ENCODE measurements around the gene CORO6. TPM values are rescaled to one million over a fixed set of nuclear protein-coding genes. Genes with fewer than 3 reads are reported as not detected.

Gene CORO6
- total and polyA plus RNA-seq, 3 donors from 2014 or later = 6.3 to 15.5 (median 11.7) TPM

DNA sequence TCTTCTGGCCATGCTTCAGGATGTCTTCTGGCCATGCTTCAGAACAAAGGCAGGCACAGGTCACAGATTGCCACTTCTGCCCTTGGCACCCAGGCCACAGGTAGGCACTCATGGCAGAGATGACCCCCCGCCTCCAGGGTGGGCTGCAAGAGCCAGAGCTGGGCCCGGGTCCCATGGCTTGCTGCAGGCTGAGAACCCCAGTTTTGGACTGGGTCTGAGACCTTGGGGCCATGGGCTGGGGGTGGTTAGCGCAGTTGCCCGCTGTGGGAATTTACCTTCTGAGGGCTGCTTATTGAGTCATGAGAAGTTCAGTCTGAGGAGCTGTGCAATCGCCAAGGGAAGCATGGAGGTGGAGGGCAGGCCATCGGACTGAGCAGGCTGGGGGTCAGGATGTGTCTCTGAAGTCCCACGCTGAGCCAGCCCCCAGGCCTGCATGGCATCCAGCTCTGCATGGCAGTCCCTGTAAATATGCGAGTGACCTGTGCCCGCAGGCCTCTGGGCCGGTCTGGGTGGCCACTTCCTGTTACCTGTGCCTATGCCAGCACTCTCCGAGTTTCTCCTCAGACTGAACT, 28.1 kb downstream of the CORO6 start:
- TF ChIP-seq, protein P1, sequence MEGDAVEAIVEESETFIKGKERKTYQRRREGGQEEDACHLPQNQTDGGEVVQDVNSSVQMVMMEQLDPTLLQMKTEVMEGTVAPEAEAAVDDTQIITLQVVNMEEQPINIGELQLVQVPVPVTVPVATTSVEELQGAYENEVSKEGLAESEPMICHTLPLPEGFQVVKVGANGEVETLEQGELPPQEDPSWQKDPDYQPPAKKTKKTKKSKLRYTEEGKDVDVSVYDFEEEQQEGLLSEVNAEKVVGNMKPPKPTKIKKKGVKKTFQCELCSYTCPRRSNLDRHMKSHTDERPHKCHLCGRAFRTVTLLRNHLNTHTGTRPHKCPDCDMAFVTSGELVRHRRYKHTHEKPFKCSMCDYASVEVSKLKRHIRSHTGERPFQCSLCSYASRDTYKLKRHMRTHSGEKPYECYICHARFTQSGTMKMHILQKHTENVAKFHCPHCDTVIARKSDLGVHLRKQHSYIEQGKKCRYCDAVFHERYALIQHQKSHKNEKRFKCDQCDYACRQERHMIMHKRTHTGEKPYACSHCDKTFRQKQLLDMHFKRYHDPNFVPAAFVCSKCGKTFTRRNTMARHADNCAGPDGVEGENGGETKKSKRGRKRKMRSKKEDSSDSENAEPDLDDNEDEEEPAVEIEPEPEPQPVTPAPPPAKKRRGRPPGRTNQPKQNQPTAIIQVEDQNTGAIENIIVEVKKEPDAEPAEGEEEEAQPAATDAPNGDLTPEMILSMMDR (IDR thresholded peaks at IDR 0.05) = no peak
- TF ChIP-seq POLR2A (IDR thresholded peaks at IDR 0.05) = no peak
- no peaks in the 10 kb centered on the region for H3K36me3 ChIP-seq (ENCODE audit: low read depth, missing control alignments)
- intact Hi-C loops (cut with DNase I; ENCODE audit: low total_unique reads) = no loop called here
- no peaks in the 10 kb centered on the region for H3K27me3 ChIP-seq
- peak overlapping the region in 1 of 2 donors; percentile 41 for H3K27ac ChIP-seq
- H3K4me1 ChIP-seq = peaks cover 73% of the 10 kb centered on the region
- no peaks in the 10 kb centered on the region for H3K9me3 ChIP-seq
- WGBS, 2 donors = 81 to 84% methylated on average over 9 to 11 of the region's 11 CpGs
- peak overlapping the region in 1 of 2 donors; percentile 69 for H3K4me3 ChIP-seq
- no peak for DNase-seq

GRCh38 chr17:29593591-29594518, 28.9 kb downstream of the CORO6 start:
- Histone ChIP-seq H3K27me3 (no peaks in the 10 kb centered on the region), H3K4me1 (peaks cover 72% of the 10 kb centered on the region), H3K9me3 (no peaks in the 10 kb centered on the region), H3K27ac (peak overlapping the region in 1 of 2 donors; percentile 41), H3K4me3 (peak overlapping the region; percentile 63 to 69), H3K36me3 (ENCODE audit: low read depth, missing control alignments) (no peaks in the 10 kb centered on the region)
- intact Hi-C loops (cut with DNase I; ENCODE audit: low total_unique reads) = no loop called here
- WGBS, 2 donors = 3 to 4% methylated on average over 7 to 50 of the region's 64 CpGs
- no peak for DNase-seq
- TF ChIP-seq, protein P1 (IDR thresholded peaks at IDR 0.05) = no peak
- TF ChIP-seq POLR2A (IDR thresholded peaks at IDR 0.05) = no peak

- 0% methylated on average over 18 to 83 of the region's 96 CpGs for WGBS, 2 donors
- peaks cover 68% of the 10 kb centered on the region for H3K4me1 ChIP-seq
- no peaks in the 10 kb centered on the region for H3K27me3 ChIP-seq
- H3K4me3 ChIP-seq = peak within 1 kb of the TSS; percentile 68 to 69
- intact Hi-C loops (cut with DNase I; ENCODE audit: low total_unique reads) = no loop called here
- no peaks in the 10 kb centered on the region for H3K36me3 ChIP-seq (ENCODE audit: low read depth, missing control alignments)
- H3K27ac ChIP-seq = peak within 1 kb of the TSS; percentile 48 to 70
- peak; percentile 82 for DNase-seq
- no peaks in the 10 kb centered on the region for H3K9me3 ChIP-seq
- TF ChIP-seq, protein P1 (IDR thresholded peaks at IDR 0.05) = no peak
- no peak for TF ChIP-seq POLR2A (IDR thresholded peaks at IDR 0.05)
These were observed 29.7 kb downstream of the CORO6 start, which contains the start of gene ANKRD13B for GRCh38 chr17:29592850-29593551. TSS of gene ANKRD13B (plus strand) at chr17:29593132. CDS start at chr17:29593622, 490 bp downstream.

DNA sequence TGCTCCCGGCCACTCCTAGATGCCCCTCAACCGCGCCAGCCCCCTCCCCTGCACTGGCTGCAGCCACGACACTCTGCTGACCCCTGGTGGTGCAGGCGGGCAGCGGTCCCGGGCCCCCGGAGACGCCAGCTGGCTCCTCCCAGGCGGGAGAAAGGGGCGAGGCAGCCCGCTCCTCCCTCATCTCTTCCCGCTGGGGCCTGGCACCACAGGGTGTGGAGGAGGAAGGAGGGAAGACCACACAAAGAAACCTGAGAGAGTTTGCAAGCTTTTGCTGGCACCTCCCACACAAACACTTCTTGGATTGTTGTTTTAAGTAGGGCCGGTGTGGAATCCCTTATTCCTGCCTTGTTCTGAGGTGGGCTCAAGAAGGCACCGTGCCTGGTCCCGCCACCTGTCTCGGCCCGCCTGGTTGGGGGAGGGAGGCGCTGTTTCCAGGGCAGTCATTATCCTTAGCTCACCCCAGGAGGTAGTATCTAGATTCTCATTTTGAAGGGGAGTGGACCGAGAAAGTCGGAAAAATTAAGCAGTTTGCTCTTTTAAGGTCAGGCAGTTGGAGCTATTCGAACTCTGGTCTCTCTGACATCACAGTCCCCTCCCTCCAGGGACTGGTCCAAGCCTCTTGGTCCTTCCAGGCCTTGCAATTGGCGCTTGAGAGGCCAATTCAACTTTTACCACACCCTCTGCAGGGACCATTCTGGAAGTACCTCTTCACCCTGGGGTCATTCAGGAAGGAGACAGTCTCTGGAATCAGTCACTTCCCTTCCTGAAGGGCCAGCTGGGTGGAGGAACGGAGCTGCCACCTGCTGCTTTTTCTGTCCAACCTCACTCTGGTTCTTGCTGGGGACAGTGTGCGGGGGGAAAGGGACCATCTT, 30.7 kb downstream of the CORO6 start:
- Histone ChIP-seq H3K27me3 (no peaks in the 10 kb centered on the region), H3K27ac (peak overlapping the region; percentile 48 to 70), H3K9me3 (no peaks in the 10 kb centered on the region), H3K4me3 (peak overlapping the region; percentile 7 to 49), H3K36me3 (ENCODE audit: low read depth, missing control alignments) (no peaks in the 10 kb centered on the region), H3K4me1 (peaks cover 68% of the 10 kb centered on the region)
- TF ChIP-seq, protein P1 (IDR thresholded peaks at IDR 0.05) = peak; percentile 82 to 89 (median 87)
- no peak for TF ChIP-seq POLR2A (IDR thresholded peaks at IDR 0.05)
- WGBS, 2 donors = 5 to 6% methylated on average over 25 of the region's 25 CpGs
- intact Hi-C loops (cut with DNase I; ENCODE audit: low total_unique reads) = no loop called here
- peak; percentile 90 for DNase-seq
